HepG2 (cell line): ENCODE measurements around the gene IZUMO2. TPM values are rescaled to one million over a fixed set of nuclear protein-coding genes. Genes with fewer than 3 reads are reported as not detected.

ENCODE experiments used
- HMGA1 ChIP-seq: sonication (generic); formaldehyde crosslinking; conservative IDR thresholded peaks from 2 replicates; pipeline ENCODE4 v1.4.0; 2020; ENCODE audit warnings: missing genetic modification reagents
- ISL2 ChIP-seq: sonication (generic); formaldehyde crosslinking; IDR thresholded peaks from 2 replicates; pipeline ENCODE4 v1.5.0; 2020; ENCODE audit warnings: missing genetic modification reagents
- REPIN1 ChIP-seq: sonication (generic); formaldehyde crosslinking; IDR thresholded peaks from 2 replicates; pipeline ENCODE4 v1.8.0; 2022; ENCODE audit warnings: missing genetic modification reagents, low read depth, mild to moderate bottlenecking, borderline replicate concordance
- ZBTB3 ChIP-seq: sonication (generic); formaldehyde crosslinking; IDR thresholded peaks from 2 replicates; pipeline ENCODE4 v1.4.0; 2020; ENCODE audit warnings: low read depth, mild to moderate bottlenecking, moderate library complexity, missing genetic modification reagents, borderline replicate concordance
- ZBTB8A ChIP-seq: sonication (generic); formaldehyde crosslinking; IDR thresholded peaks from 2 replicates; pipeline ENCODE4 v1.4.0; 2020; ENCODE audit warnings: mild to moderate bottlenecking, low read depth, missing genetic modification reagents, borderline replicate concordance
- ZFX ChIP-seq: sonication (generic); formaldehyde crosslinking; IDR thresholded peaks from 2 replicates; pipeline ENCODE4 v1.4.0; 2020; ENCODE audit warnings: mild to moderate bottlenecking, low read depth, missing genetic modification reagents, moderate library complexity
- ZNF331 ChIP-seq: sonication (generic); formaldehyde crosslinking; IDR thresholded peaks from 2 replicates; pipeline ENCODE4 v1.4.0; 2020; ENCODE audit warnings: missing genetic modification reagents
- ZNF337 ChIP-seq: sonication (generic); formaldehyde crosslinking; IDR thresholded peaks from 2 replicates; pipeline ENCODE4 v1.5.1; 2020; ENCODE audit warnings: missing genetic modification reagents, low read depth, mild to moderate bottlenecking, borderline replicate concordance
- ZNF768 ChIP-seq: sonication (generic); formaldehyde crosslinking; IDR thresholded peaks from 2 replicates; pipeline ENCODE4 v1.4.0; 2020; ENCODE audit warnings: missing genetic modification reagents
- ZNF782 ChIP-seq: sonication (generic); formaldehyde crosslinking; IDR thresholded peaks from 2 replicates; pipeline ENCODE4 v1.4.0; 2020; ENCODE audit warnings: missing genetic modification reagents, mild to moderate bottlenecking, borderline replicate concordance
- ZNF883 ChIP-seq: sonication (generic); formaldehyde crosslinking; IDR thresholded peaks from 2 replicates; pipeline ENCODE4 v1.5.1; 2020; ENCODE audit warnings: mild to moderate bottlenecking, missing genetic modification reagents; ENCODE audit errors: not compliant biosample characterization
- polyA plus RNA-seq, 8 experiments: library from polyadenylated mRNA; depleted of rRNA in 3 of 8; stranded (reverse) in 7 of 8; unstranded in 1 of 8; fragments of >200 nt; fragmentation: Illumina TruSeq in 4 of 8; extraction: Trizol in 4 of 8; gene quantifications; 2 replicates each; pipeline versions ENCODE4 v1.2.1 to v1.2.3, GENCODE V29; 2011 to 2016; ENCODE audit warnings: low read depth in 4 of 8, missing spikeins in 1 of 8, mixed read lengths in 1 of 8; ENCODE audit not compliant: insufficient read depth in 1 of 8
- total RNA-seq, 5 experiments: library from RNA; depleted of rRNA; stranded (reverse); fragments of >200 nt; fragmentation: Illumina TruSeq; extraction: Trizol; gene quantifications; 2 replicates each; pipeline ENCODE4 v1.2.3, GENCODE V29; 2016; ENCODE audit warnings: low read depth in 1 of 5
- TF ChIP-seq, protein P1 (sequence below): IDR thresholded peaks from 2 replicates; pipeline ENCODE4 v1.4.0; 2020; ENCODE audit warnings: mild to moderate bottlenecking, missing genetic modification reagents
- TF ChIP-seq, protein P2 (sequence below): sonication (generic); formaldehyde crosslinking; IDR thresholded peaks from 2 replicates; pipeline ENCODE4 v1.8.0; 2022; ENCODE audit warnings: missing genetic modification reagents, low read depth, mild to moderate bottlenecking, borderline replicate concordance
- TF ChIP-seq, protein P3 (sequence below): sonication (generic); formaldehyde crosslinking; IDR thresholded peaks from 2 replicates; pipeline ENCODE4 v1.8.0; 2022; ENCODE audit warnings: mild to moderate bottlenecking, missing genetic modification reagents, moderate library complexity
- TF ChIP-seq, protein P4 (sequence below): sonication (generic); formaldehyde crosslinking; IDR thresholded peaks from 2 replicates; pipeline ENCODE4 v1.8.1; 2023; ENCODE audit warnings: mild to moderate bottlenecking, moderate library complexity, missing genetic modification reagents
- TF ChIP-seq, protein P5 (sequence below): sonication (generic); formaldehyde crosslinking; IDR thresholded peaks from 2 replicates; pipeline ENCODE4 v1.4.0; 2020; ENCODE audit warnings: missing genetic modification reagents, borderline replicate concordance
- TF ChIP-seq, protein P6 (sequence below): sonication (generic); formaldehyde crosslinking; IDR thresholded peaks from 2 replicates; pipeline ENCODE4 v1.5.1; 2020; ENCODE audit warnings: mild to moderate bottlenecking, missing genetic modification reagents, borderline replicate concordance

IZUMO2 gene
- total and polyA plus RNA-seq, 2 of the 13 experiments (the other 11 are each of a cell fraction or from before 2014, with no cell fraction given), result not detected

DNA sequence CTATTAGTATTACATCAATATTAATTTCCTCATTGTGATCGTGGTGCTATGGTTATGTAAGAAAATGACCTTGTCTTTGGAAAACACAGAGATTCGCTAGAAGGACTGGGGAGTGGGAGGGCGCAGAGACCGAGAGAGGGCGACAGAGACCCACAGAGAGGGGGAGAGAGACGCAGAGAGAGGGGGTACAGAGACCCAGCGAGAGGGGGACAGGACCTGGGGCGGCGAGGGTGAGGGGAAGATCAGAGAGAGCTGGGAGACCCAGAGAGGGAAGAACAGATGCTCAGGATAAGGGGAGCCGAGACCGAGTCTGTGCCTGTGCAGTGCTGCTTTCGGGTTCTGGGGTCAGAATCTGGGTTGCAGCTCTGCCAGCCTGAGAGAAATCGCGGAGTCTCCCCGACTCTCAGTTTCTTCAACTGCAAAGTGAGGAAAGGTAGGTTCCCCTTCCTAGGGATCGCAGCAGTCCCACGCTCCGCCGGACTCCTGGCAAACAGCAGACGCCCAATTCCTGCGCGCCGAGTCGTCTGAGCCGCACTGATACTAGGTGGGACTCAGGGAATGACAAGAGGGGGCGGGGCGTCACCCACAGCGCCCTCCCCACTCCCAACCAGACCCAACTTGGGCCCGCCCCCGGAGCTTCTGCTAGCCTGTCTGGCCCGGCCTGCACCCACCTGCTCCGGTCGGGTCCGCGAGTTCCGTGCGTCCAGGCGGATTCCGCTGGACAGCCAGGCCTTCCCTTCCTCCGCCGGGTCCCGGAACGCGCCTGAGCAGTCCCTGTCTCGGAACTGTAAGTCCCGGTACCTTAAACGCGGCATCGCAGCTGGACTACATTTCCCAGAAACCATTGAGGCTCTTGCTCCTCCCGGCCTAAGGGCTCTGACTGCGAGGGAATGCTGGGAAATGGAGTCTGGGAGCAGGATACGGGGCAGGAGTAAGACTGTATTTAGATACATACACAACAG is 15.3 kb downstream of the IZUMO2 start (continued):
- peak; percentile 47; the same call in 1 of the 2 replicates for TF ChIP-seq ZBTB3 (CRISPR knock-in tag)
- TF ChIP-seq REPIN1 (CRISPR knock-in tag), result 0 out of 2 replicates have a peak, but pooled peaks have one; percentile 34
- TF ChIP-seq, protein P1, sequence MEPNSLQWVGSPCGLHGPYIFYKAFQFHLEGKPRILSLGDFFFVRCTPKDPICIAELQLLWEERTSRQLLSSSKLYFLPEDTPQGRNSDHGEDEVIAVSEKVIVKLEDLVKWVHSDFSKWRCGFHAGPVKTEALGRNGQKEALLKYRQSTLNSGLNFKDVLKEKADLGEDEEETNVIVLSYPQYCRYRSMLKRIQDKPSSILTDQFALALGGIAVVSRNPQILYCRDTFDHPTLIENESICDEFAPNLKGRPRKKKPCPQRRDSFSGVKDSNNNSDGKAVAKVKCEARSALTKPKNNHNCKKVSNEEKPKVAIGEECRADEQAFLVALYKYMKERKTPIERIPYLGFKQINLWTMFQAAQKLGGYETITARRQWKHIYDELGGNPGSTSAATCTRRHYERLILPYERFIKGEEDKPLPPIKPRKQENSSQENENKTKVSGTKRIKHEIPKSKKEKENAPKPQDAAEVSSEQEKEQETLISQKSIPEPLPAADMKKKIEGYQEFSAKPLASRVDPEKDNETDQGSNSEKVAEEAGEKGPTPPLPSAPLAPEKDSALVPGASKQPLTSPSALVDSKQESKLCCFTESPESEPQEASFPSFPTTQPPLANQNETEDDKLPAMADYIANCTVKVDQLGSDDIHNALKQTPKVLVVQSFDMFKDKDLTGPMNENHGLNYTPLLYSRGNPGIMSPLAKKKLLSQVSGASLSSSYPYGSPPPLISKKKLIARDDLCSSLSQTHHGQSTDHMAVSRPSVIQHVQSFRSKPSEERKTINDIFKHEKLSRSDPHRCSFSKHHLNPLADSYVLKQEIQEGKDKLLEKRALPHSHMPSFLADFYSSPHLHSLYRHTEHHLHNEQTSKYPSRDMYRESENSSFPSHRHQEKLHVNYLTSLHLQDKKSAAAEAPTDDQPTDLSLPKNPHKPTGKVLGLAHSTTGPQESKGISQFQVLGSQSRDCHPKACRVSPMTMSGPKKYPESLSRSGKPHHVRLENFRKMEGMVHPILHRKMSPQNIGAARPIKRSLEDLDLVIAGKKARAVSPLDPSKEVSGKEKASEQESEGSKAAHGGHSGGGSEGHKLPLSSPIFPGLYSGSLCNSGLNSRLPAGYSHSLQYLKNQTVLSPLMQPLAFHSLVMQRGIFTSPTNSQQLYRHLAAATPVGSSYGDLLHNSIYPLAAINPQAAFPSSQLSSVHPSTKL (CRISPR knock-in tag), result peak; percentile 15; the same call in 1 of the 2 replicates
- no peak for TF ChIP-seq ZNF337 (CRISPR knock-in tag)
- TF ChIP-seq, protein P2, sequence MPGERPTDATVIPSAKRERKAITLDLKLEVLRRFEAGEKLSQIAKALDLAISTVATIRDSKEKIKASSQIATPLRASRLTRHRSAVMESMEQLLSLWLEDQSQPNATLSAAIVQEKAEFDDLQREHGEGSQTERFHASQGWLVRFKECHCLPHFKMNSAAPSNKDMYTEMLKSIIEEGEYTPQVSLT (CRISPR knock-in tag), result no peak
- TF ChIP-seq HMGA1 (CRISPR knock-in tag), result no peak
- peak; percentile 92 for TF ChIP-seq ZFX
- TF ChIP-seq ZBTB8A (CRISPR knock-in tag), result 0 out of 2 replicates have a peak, but pooled peaks have one; percentile 52
- TF ChIP-seq, protein P3, sequence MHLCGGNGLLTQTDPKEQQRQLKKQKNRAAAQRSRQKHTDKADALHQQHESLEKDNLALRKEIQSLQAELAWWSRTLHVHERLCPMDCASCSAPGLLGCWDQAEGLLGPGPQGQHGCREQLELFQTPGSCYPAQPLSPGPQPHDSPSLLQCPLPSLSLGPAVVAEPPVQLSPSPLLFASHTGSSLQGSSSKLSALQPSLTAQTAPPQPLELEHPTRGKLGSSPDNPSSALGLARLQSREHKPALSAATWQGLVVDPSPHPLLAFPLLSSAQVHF (CRISPR knock-in tag), result no peak
- peak; percentile 47; the same call in 1 of the 2 replicates for TF ChIP-seq ZNF768
- no peak for TF ChIP-seq ISL2 (CRISPR knock-in tag)
- TF ChIP-seq, protein P4, sequence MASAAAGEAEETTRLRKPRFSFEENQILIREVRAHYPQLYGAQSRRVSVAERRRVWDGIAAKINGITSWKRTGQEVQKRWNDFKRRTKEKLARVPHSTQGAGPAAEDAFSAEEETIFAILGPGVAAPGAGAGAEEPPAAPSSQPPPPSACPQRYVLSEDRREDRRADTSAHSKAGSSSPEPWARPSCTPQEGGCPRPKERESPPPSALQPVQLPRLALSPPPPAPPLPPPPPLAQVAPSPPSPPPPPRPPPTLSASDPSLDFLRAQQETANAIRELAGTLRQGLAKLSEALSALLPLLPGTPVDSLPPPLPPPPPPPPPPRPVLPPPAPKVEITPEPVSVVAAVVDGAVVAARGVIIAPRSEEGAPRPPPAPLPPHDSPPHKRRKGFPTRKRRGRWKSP (CRISPR knock-in tag), result 0 out of 2 replicates have a peak, but pooled peaks have one; percentile 30
- TF ChIP-seq, protein P5, sequence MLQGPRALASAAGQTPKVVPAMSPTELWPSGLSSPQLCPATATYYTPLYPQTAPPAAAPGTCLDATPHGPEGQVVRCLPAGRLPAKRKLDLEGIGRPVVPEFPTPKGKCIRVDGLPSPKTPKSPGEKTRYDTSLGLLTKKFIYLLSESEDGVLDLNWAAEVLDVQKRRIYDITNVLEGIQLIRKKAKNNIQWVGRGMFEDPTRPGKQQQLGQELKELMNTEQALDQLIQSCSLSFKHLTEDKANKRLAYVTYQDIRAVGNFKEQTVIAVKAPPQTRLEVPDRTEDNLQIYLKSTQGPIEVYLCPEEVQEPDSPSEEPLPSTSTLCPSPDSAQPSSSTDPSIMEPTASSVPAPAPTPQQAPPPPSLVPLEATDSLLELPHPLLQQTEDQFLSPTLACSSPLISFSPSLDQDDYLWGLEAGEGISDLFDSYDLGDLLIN (CRISPR knock-in tag), result peak; percentile 65; the same call in 1 of the 2 replicates
- TF ChIP-seq, protein P6, sequence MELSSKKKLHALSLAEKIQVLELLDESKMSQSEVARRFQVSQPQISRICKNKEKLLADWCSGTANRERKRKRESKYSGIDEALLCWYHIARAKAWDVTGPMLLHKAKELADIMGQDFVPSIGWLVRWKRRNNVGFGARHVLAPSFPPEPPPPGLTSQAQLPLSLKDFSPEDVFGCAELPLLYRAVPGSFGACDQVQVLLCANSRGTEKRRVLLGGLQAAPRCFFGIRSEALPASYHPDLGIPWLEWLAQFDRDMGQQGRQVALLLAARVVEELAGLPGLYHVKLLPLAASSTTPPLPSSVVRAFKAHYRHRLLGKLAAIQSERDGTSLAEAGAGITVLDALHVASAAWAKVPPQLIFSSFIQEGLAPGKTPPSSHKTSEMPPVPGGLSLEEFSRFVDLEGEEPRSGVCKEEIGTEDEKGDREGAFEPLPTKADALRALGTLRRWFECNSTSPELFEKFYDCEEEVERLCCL (CRISPR knock-in tag), result 0 out of 2 replicates have a peak, but pooled peaks have one; percentile 60
- TF ChIP-seq ZNF883 (CRISPR knock-in tag), result no peak
- TF ChIP-seq ZNF331, result no peak
- TF ChIP-seq ZNF782 (CRISPR knock-in tag), result peak; percentile 63; the same call in 1 of the 2 replicates
